HepG2 (cell line): ENCODE data around the gene DCTN4. TPM values are rescaled to one million over a fixed set of nuclear protein-coding genes. Genes with fewer than 3 reads are reported as not detected.

Source experiments
- CTCF ChIP-seq: sonication (generic); formaldehyde crosslinking; IDR thresholded peaks from 2 replicates; pipeline ENCODE4 v1.5.0; 2020; ENCODE audit warnings: mild to moderate bottlenecking, missing genetic modification reagents, moderate library complexity
- GLI4 ChIP-seq: sonication (generic); formaldehyde crosslinking; IDR thresholded peaks from 2 replicates; pipeline ENCODE4 v1.5.1; 2020; ENCODE audit warnings: missing genetic modification reagents, mild to moderate bottlenecking, moderate library complexity, borderline replicate concordance
- HOXD1 ChIP-seq: sonication (generic); formaldehyde crosslinking; IDR thresholded peaks from 2 replicates; pipeline ENCODE4 v1.5.0; 2020; ENCODE audit warnings: missing genetic modification reagents
- MEF2D ChIP-seq: sonication (generic); formaldehyde crosslinking; IDR thresholded peaks from 2 replicates; pipeline ENCODE4 v1.5.1; 2020; ENCODE audit warnings: mild to moderate bottlenecking, missing genetic modification reagents
- MLLT10 ChIP-seq: sonication (generic); formaldehyde crosslinking; IDR thresholded peaks from 2 replicates; pipeline ENCODE4 v1.4.0; 2020; ENCODE audit warnings: missing genetic modification reagents
- PITX1 ChIP-seq: sonication (generic); formaldehyde crosslinking; IDR thresholded peaks from 2 replicates; pipeline ENCODE4 v1.5.1; 2020; ENCODE audit warnings: mild to moderate bottlenecking, missing genetic modification reagents
- SIX1 ChIP-seq: sonication (generic); formaldehyde crosslinking; IDR thresholded peaks from 2 replicates; pipeline ENCODE4 v1.4.0; 2020; ENCODE audit warnings: missing genetic modification reagents, borderline replicate concordance
- YEATS4 ChIP-seq: sonication (generic); formaldehyde crosslinking; IDR thresholded peaks from 2 replicates; pipeline ENCODE4 v1.4.0; 2020; ENCODE audit warnings: missing genetic modification reagents, borderline replicate concordance
- ZKSCAN8 ChIP-seq: IDR thresholded peaks from 2 replicates; pipeline ENCODE4 v1.6.1; 2016; ENCODE audit warnings: borderline replicate concordance, missing genetic modification reagents, missing compliant biosample characterization
- ZNF160 ChIP-seq: sonication (generic); formaldehyde crosslinking; IDR thresholded peaks from 2 replicates; pipeline ENCODE4 v1.8.0; 2022; ENCODE audit warnings: mild to moderate bottlenecking, inconsistent platforms, missing genetic modification reagents
- ZNF354B ChIP-seq: sonication (generic); formaldehyde crosslinking; IDR thresholded peaks from 2 replicates; pipeline ENCODE4 v1.8.0; 2022; ENCODE audit warnings: mild to moderate bottlenecking, missing genetic modification reagents
- ZNF431 ChIP-seq: sonication (generic); formaldehyde crosslinking; IDR thresholded peaks from 2 replicates; pipeline ENCODE4 v1.9.0; 2022; ENCODE audit warnings: missing genetic modification reagents, low read depth, mild to moderate bottlenecking, borderline replicate concordance
- ZNF558 ChIP-seq: sonication (generic); formaldehyde crosslinking; IDR thresholded peaks from 2 replicates; pipeline ENCODE4 v1.9.0; 2022; ENCODE audit warnings: mild to moderate bottlenecking, missing genetic modification reagents, borderline replicate concordance
- ZNF777 ChIP-seq: sonication (generic); formaldehyde crosslinking; IDR thresholded peaks from 2 replicates; pipeline ENCODE4 v1.4.0; 2020; ENCODE audit warnings: missing genetic modification reagents
- ZNF879 ChIP-seq: sonication (generic); formaldehyde crosslinking; IDR thresholded peaks from 2 replicates; pipeline ENCODE4 v1.8.1; 2023; ENCODE audit warnings: missing genetic modification reagents
- polyA plus RNA-seq, 8 experiments: library from polyadenylated mRNA; depleted of rRNA in 3 of 8; stranded (reverse) in 7 of 8; unstranded in 1 of 8; fragments of >200 nt; fragmentation: Illumina TruSeq in 4 of 8; extraction: Trizol in 4 of 8; gene quantifications; 2 replicates each; pipeline versions ENCODE4 v1.2.1 to v1.2.3, GENCODE V29; 2011 to 2016; ENCODE audit warnings: low read depth in 4 of 8, missing spikeins in 1 of 8, mixed read lengths in 1 of 8; ENCODE audit not compliant: insufficient read depth in 1 of 8
- total RNA-seq, 5 experiments: library from RNA; depleted of rRNA; stranded (reverse); fragments of >200 nt; fragmentation: Illumina TruSeq; extraction: Trizol; gene quantifications; 2 replicates each; pipeline ENCODE4 v1.2.3, GENCODE V29; 2016; ENCODE audit warnings: low read depth in 1 of 5
- TF ChIP-seq, protein P1 (sequence below): sonication (generic); formaldehyde crosslinking; IDR thresholded peaks from 2 replicates; pipeline ENCODE4 v1.5.1; 2020; ENCODE audit warnings: mild to moderate bottlenecking, missing genetic modification reagents
- TF ChIP-seq, protein P2 (sequence below): sonication (generic); formaldehyde crosslinking; conservative IDR thresholded peaks from 2 replicates; pipeline ENCODE4 v1.4.0; 2020; ENCODE audit warnings: mild to moderate bottlenecking, missing genetic modification reagents, moderate library complexity

Gene DCTN4
- total and polyA plus RNA-seq, 2 of the 13 experiments (the other 11 are each of a cell fraction or from before 2014, with no cell fraction given) = 24.1 to 26.9 TPM

GRCh38 chr5:150781706-150782614, 23.1 kb upstream of the DCTN4 start (continued):
- TF ChIP-seq GLI4 (CRISPR knock-in tag) (no peak), SIX1 (CRISPR knock-in tag) (peak; percentile 7; the same call in 1 of the 2 replicates), ZNF879 (CRISPR knock-in tag) (no peak), ZNF777 (no peak), ZNF160 (CRISPR knock-in tag) (no peak), ZKSCAN8 (CRISPR knock-in tag) (no peak), ZNF558 (0 out of 2 replicates have a peak, but pooled peaks have one; percentile 17), ZNF431 (CRISPR knock-in tag) (0 out of 2 replicates have a peak, but pooled peaks have one; percentile 35), PITX1 (CRISPR knock-in tag) (peak; percentile 85), MLLT10 (CRISPR knock-in tag) (no peak), ZNF354B (CRISPR knock-in tag) (no peak), YEATS4 (no peak; the same call in 1 of the 2 replicates), HOXD1 (CRISPR knock-in tag) (no peak; the same call in 1 of the 2 replicates), MEF2D (CRISPR knock-in tag) (peak; percentile 56; the same call in 1 of the 2 replicates), CTCF (CRISPR knock-in tag) (no peak)
- TF ChIP-seq, protein P1, sequence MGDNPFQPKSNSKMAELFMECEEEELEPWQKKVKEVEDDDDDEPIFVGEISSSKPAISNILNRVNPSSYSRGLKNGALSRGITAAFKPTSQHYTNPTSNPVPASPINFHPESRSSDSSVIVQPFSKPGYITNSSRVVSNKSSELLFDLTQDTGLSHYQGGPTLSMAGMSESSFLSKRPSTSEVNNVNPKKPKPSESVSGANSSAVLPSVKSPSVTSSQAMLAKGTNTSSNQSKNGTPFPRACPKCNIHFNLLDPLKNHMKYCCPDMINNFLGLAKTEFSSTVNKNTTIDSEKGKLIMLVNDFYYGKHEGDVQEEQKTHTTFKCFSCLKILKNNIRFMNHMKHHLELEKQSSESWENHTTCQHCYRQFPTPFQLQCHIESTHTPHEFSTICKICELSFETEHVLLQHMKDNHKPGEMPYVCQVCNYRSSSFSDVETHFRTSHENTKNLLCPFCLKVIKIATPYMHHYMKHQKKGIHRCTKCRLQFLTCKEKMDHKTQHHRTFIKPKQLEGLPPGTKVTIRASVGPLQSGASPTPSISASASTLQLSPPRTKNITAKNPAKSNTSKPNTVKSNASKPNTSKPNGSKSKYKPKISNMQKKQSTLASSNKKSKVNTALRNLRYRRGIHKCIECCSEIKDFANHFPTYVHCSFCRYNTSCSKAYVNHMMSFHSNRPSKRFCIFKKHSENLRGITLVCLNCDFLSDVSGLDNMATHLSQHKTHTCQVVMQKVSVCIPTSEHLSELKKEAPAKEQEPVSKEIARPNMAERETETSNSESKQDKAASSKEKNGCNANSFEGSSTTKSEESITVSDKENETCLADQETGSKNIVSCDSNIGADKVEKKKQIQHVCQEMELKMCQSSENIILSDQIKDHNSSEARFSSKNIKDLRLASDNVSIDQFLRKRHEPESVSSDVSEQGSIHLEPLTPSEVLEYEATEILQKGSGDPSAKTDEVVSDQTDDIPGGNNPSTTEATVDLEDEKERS = no peak
- TF ChIP-seq, protein P2, sequence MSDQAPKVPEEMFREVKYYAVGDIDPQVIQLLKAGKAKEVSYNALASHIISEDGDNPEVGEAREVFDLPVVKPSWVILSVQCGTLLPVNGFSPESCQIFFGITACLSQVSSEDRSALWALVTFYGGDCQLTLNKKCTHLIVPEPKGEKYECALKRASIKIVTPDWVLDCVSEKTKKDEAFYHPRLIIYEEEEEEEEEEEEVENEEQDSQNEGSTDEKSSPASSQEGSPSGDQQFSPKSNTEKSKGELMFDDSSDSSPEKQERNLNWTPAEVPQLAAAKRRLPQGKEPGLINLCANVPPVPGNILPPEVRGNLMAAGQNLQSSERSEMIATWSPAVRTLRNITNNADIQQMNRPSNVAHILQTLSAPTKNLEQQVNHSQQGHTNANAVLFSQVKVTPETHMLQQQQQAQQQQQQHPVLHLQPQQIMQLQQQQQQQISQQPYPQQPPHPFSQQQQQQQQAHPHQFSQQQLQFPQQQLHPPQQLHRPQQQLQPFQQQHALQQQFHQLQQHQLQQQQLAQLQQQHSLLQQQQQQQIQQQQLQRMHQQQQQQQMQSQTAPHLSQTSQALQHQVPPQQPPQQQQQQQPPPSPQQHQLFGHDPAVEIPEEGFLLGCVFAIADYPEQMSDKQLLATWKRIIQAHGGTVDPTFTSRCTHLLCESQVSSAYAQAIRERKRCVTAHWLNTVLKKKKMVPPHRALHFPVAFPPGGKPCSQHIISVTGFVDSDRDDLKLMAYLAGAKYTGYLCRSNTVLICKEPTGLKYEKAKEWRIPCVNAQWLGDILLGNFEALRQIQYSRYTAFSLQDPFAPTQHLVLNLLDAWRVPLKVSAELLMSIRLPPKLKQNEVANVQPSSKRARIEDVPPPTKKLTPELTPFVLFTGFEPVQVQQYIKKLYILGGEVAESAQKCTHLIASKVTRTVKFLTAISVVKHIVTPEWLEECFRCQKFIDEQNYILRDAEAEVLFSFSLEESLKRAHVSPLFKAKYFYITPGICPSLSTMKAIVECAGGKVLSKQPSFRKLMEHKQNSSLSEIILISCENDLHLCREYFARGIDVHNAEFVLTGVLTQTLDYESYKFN (CRISPR knock-in tag) = peak; percentile 89
